HCT116 (cell line): ENCODE measurements around the gene KNL1. TPM values are rescaled to one million over a fixed set of nuclear protein-coding genes. Genes with fewer than 3 reads are reported as not detected.

Source experiments
- CEBPB ChIP-seq: IDR thresholded peaks from 2 replicates; pipeline ENCODE4 v1.6.1; 2012; ENCODE audit warnings: low read depth
- ELF1 ChIP-seq: IDR thresholded peaks from 2 replicates; pipeline ENCODE4 v1.6.1; 2012; ENCODE audit warnings: low read depth, borderline replicate concordance
- EZH2phosphoT487 ChIP-seq: fragments of 200-600 bp; IDR thresholded peaks from 2 replicates; pipeline ENCODE4 v1.6.1; 2018; ENCODE audit warnings: antibody characterized with exemption, borderline replicate concordance
- TCF7L2 ChIP-seq: IDR thresholded peaks from 2 replicates; pipeline ENCODE4 v1.7.0; 2011; ENCODE audit warnings: borderline replicate concordance, inconsistent platforms; ENCODE audit not compliant: insufficient read depth, insufficient read length; ENCODE audit errors: extremely low read depth
- ZFX ChIP-seq: fragments of 450-650 bp; IDR thresholded peaks from 2 replicates; pipeline ENCODE4 v1.6.1; 2017
- ZNF274 ChIP-seq: fragments of 200-500 bp; sonication (Bioruptor generic); IDR thresholded peaks from 2 replicates; pipeline ENCODE4 v1.6.1; 2014; ENCODE audit warnings: mild to moderate bottlenecking, low read depth, low read length, inconsistent platforms
- total RNA-seq: library from RNA; stranded (reverse); gene quantifications from one replicate; pipeline ENCODE4 v1.2.1, GENCODE V29; 2021; ENCODE audit not compliant: unreplicated experiment
- TF ChIP-seq, protein P1 (sequence below): IDR thresholded peaks from 2 replicates; pipeline ENCODE4 v1.6.1; 2011; ENCODE audit warnings: mild to moderate bottlenecking, low read length, moderate library complexity; ENCODE audit not compliant: insufficient replicate concordance; ENCODE audit errors: extremely low read depth
- TF ChIP-seq, protein P2 (sequence below): IDR thresholded peaks from 2 replicates; pipeline ENCODE4 v1.6.1; 2012; ENCODE audit warnings: low read depth

The KNL1 gene
- total RNA-seq, 1 experiment from 2014 or later: 30.6 TPM

DNA sequence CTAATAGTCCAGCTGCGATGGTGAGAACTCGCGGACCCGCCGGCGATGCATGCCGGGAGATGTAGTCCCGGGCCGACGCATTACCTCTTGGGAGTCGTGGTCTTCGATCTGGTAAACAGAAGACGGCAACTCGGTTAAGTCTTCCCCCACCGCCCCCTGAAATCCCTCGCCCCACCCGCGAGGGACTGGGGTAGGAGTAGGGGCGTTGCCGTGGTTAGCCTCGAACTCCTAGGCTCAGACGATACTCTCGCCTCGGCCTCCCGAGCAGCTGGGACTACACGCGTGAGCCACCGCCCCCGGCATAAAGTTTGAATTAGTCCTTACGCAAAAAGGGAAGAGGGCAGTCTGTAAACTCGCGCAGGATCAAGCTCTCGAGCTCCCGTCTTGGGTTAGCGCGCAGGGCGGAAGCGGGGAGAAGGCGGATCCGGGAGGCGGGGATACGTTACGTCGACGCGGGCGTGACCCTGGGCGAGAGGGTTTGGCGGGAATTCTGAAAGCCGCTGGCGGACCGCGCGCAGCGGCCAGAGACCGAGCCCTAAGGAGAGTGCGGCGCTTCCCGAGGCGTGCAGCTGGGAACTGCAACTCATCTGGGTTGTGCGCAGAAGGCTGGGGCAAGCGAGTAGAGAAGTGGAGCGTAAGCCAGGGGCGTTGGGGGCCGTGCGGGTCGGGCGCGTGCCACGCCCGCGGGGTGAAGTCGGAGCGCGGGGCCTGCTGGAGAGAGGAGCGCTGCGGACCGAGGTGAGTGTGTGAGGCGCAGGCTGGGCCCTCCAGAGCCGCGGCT, 100.8 kb downstream of the KNL1 start, which contains the start of gene RAD51 (continued):
- TF ChIP-seq, protein P1, sequence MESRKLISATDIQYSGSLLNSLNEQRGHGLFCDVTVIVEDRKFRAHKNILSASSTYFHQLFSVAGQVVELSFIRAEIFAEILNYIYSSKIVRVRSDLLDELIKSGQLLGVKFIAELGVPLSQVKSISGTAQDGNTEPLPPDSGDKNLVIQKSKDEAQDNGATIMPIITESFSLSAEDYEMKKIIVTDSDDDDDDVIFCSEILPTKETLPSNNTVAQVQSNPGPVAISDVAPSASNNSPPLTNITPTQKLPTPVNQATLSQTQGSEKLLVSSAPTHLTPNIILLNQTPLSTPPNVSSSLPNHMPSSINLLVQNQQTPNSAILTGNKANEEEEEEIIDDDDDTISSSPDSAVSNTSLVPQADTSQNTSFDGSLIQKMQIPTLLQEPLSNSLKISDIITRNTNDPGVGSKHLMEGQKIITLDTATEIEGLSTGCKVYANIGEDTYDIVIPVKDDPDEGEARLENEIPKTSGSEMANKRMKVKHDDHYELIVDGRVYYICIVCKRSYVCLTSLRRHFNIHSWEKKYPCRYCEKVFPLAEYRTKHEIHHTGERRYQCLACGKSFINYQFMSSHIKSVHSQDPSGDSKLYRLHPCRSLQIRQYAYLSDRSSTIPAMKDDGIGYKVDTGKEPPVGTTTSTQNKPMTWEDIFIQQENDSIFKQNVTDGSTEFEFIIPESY: peak; percentile 69
- TF ChIP-seq EZH2phosphoT487 (no peak), ZNF274 (no peak), CEBPB (no peak), ELF1 (peak; percentile 82), ZFX (peak; percentile 90), TCF7L2 (no peak)
- TF ChIP-seq, protein P2, sequence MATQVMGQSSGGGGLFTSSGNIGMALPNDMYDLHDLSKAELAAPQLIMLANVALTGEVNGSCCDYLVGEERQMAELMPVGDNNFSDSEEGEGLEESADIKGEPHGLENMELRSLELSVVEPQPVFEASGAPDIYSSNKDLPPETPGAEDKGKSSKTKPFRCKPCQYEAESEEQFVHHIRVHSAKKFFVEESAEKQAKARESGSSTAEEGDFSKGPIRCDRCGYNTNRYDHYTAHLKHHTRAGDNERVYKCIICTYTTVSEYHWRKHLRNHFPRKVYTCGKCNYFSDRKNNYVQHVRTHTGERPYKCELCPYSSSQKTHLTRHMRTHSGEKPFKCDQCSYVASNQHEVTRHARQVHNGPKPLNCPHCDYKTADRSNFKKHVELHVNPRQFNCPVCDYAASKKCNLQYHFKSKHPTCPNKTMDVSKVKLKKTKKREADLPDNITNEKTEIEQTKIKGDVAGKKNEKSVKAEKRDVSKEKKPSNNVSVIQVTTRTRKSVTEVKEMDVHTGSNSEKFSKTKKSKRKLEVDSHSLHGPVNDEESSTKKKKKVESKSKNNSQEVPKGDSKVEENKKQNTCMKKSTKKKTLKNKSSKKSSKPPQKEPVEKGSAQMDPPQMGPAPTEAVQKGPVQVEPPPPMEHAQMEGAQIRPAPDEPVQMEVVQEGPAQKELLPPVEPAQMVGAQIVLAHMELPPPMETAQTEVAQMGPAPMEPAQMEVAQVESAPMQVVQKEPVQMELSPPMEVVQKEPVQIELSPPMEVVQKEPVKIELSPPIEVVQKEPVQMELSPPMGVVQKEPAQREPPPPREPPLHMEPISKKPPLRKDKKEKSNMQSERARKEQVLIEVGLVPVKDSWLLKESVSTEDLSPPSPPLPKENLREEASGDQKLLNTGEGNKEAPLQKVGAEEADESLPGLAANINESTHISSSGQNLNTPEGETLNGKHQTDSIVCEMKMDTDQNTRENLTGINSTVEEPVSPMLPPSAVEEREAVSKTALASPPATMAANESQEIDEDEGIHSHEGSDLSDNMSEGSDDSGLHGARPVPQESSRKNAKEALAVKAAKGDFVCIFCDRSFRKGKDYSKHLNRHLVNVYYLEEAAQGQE: no peak
